GM23338 (cell line): ENCODE data around the gene AGRP. TPM values are rescaled to one million over a fixed set of nuclear protein-coding genes. Genes with fewer than 3 reads are reported as not detected.

Source experiments
- ATAC-seq: fragments of 200-7000 bp; cut with Tn5 transposase; 3 replicates; pipeline ENCODE4 v1.9.1; 2020
- DNase-seq: peaks from one replicate; pipeline ENCODE4 v3.0.0-alpha.2; 2015; ENCODE audit warnings: low spot score
- H2AFZ ChIP-seq: fragments of 200-600 bp; sonication (generic); 2 replicates; pipeline ENCODE4 v1.8.0; 2016; ENCODE audit warnings: antibody characterized with exemption, mild to moderate bottlenecking, moderate library complexity
- H3F3A ChIP-seq: fragments of 200-600 bp; sonication (generic); replicated peaks from 2 replicates; pipeline ENCODE4 v1.8.0; 2017; ENCODE audit warnings: antibody characterized with exemption, mixed run types, low read depth
- H3K27ac ChIP-seq: fragments of 200-600 bp; sonication (generic); 2 replicates; pipeline ENCODE4 v1.6.1; 2016; ENCODE audit warnings: low read depth
- H3K27me3 ChIP-seq: fragments of 200-600 bp; sonication (generic); 2 replicates; pipeline ENCODE4 v1.8.0; 2016; ENCODE audit warnings: mild to moderate bottlenecking, mixed run types, moderate library complexity; ENCODE audit not compliant: insufficient read depth
- H3K36me3 ChIP-seq: fragments of 200-600 bp; sonication (generic); 2 replicates; pipeline ENCODE4 v1.8.0; 2016; ENCODE audit warnings: mild to moderate bottlenecking; ENCODE audit not compliant: insufficient read depth
- H3K4me1 ChIP-seq: fragments of 200-600 bp; sonication (generic); 2 replicates; pipeline ENCODE4 v1.8.0; 2016; ENCODE audit warnings: mild to moderate bottlenecking, moderate library complexity; ENCODE audit not compliant: insufficient read depth
- H3K4me2 ChIP-seq: fragments of 200-600 bp; sonication (generic); 2 replicates; pipeline ENCODE4 v1.7.1; 2017; ENCODE audit warnings: mixed run types
- H3K4me3 ChIP-seq: fragments of 200-600 bp; sonication (generic); 2 replicates; pipeline ENCODE4 v1.6.1; 2016; ENCODE audit warnings: mixed run types
- H3K79me2 ChIP-seq: fragments of 200-600 bp; sonication (generic); replicated peaks from 2 replicates; pipeline ENCODE4 v1.8.0; 2017; ENCODE audit warnings: mild to moderate bottlenecking; ENCODE audit not compliant: insufficient read depth
- H3K9me2 ChIP-seq: fragments of 200-600 bp; sonication (generic); 2 replicates; pipeline ENCODE4 v1.8.0; 2017; ENCODE audit not compliant: insufficient read depth
- H4K20me1 ChIP-seq: fragments of 200-600 bp; sonication (generic); replicated peaks from 2 replicates; pipeline ENCODE4 v1.8.0; 2017; ENCODE audit warnings: mild to moderate bottlenecking; ENCODE audit not compliant: insufficient read depth
- H3K27ac Mint-ChIP-seq: 2 replicates; pipeline ENCODE4 v1.8.0; 2020; ENCODE audit warnings: inconsistent platforms, mild to moderate bottlenecking, moderate library complexity, mixed read lengths
- H3K27me3 Mint-ChIP-seq: 3 replicates; pipeline ENCODE4 v1.8.0; 2022; ENCODE audit warnings: low read depth, mild to moderate bottlenecking, moderate library complexity, mixed read lengths, inconsistent platforms; ENCODE audit not compliant: insufficient read depth, poor library complexity
- H3K36me3 Mint-ChIP-seq: 3 replicates; pipeline ENCODE4 v1.8.0; 2021; ENCODE audit warnings: low read depth, mild to moderate bottlenecking, inconsistent platforms, moderate library complexity, mixed read lengths
- H3K4me1 Mint-ChIP-seq: 3 replicates; pipeline ENCODE4 v1.8.0; 2020; ENCODE audit warnings: mild to moderate bottlenecking, inconsistent platforms, mixed read lengths
- H3K4me3 Mint-ChIP-seq: 3 replicates; pipeline ENCODE4 v1.8.0; 2021; ENCODE audit warnings: moderate library complexity, mild to moderate bottlenecking, inconsistent platforms, mixed read lengths
- H3K9me3 Mint-ChIP-seq: 3 replicates; pipeline ENCODE4 v1.8.0; 2020; ENCODE audit warnings: moderate library complexity, mild to moderate bottlenecking, inconsistent platforms, mixed read lengths
- CREB1 ChIP-seq: fragments of 250-450 bp; sonication (Bioruptor Pico); IDR thresholded peaks from 2 replicates; pipeline ENCODE4 v1.5.0; 2020; ENCODE audit warnings: low read depth, mild to moderate bottlenecking, moderate library complexity
- EZH2 ChIP-seq: fragments of 200-600 bp; sonication (generic); IDR thresholded peaks from one replicate; pipeline ENCODE4 v1.8.0; 2017; ENCODE audit warnings: antibody characterized with exemption, mild to moderate bottlenecking, low read depth; ENCODE audit not compliant: unreplicated experiment
- EZH2phosphoT487 ChIP-seq: fragments of 200-600 bp; sonication (generic); IDR thresholded peaks from one replicate; pipeline ENCODE4 v1.8.1; 2018; ENCODE audit warnings: antibody characterized with exemption; ENCODE audit not compliant: unreplicated experiment
- JUNB ChIP-seq: IDR thresholded peaks from one replicate; pipeline ENCODE4 v1.6.1; 2016; ENCODE audit warnings: antibody characterized with exemption; ENCODE audit not compliant: unreplicated experiment
- NANOG ChIP-seq: IDR thresholded peaks from 2 replicates; pipeline ENCODE4 v1.6.1; 2016; ENCODE audit warnings: antibody characterized with exemption, borderline replicate concordance
- POLR2AphosphoS5 ChIP-seq: IDR thresholded peaks from 2 replicates; pipeline ENCODE4 v1.6.1; 2016; ENCODE audit warnings: antibody characterized with exemption, low read depth
- STAT1 ChIP-seq: IDR thresholded peaks from one replicate; pipeline ENCODE4 v1.6.1; 2016; ENCODE audit warnings: antibody characterized with exemption; ENCODE audit not compliant: unreplicated experiment
- ZNF114 ChIP-seq: fragments of 250-450 bp; sonication (Bioruptor Pico); IDR thresholded peaks from 2 replicates; pipeline ENCODE4 v1.5.0; 2020; ENCODE audit warnings: mild to moderate bottlenecking, moderate library complexity
- ZNF331 ChIP-seq: fragments of 250-450 bp; sonication (Bioruptor Pico); IDR thresholded peaks from 2 replicates; pipeline ENCODE4 v1.5.0; 2020; ENCODE audit warnings: low read depth, mild to moderate bottlenecking, moderate library complexity
- ZNF462 ChIP-seq: fragments of 250-450 bp; sonication (Bioruptor Pico); IDR thresholded peaks from 2 replicates; pipeline ENCODE4 v1.5.0; 2020; ENCODE audit warnings: mild to moderate bottlenecking, moderate library complexity
- polyA plus RNA-seq: library from polyadenylated mRNA; unstranded; fragments of >200 nt; fragmentation: Nextera tagmentation; extraction: Ambion mirVana; gene quantifications from 2 replicates; pipeline ENCODE4 v1.2.1, GENCODE V29; 2016
- total RNA-seq: library from RNA; depleted of rRNA; stranded (reverse); fragments of >200 nt; shearing (Covaris generic); gene quantifications from 2 replicates; pipeline ENCODE4 v1.2.3, GENCODE V29; 2014
- TF ChIP-seq, protein P1 (sequence below), 2 experiments: fragments of 200-600 bp in 1 of 2; sonication (generic) in 1 of 2; conservative IDR thresholded peaks; 2 replicates each; pipeline versions ENCODE4 v1.5.1 to v1.6.1; 2016 to 2017; ENCODE audit warnings: antibody characterized with exemption in 2 of 2, low read depth in 2 of 2, mild to moderate bottlenecking in 2 of 2, moderate library complexity in 1 of 2
- TF ChIP-seq, protein P2 (sequence below): IDR thresholded peaks from 2 replicates; pipeline ENCODE4 v1.6.1; 2016; ENCODE audit warnings: antibody characterized with exemption
- TF ChIP-seq, protein P3 (sequence below): IDR thresholded peaks from one replicate; pipeline ENCODE4 v1.6.1; 2018; ENCODE audit warnings: antibody characterized with exemption; ENCODE audit not compliant: unreplicated experiment

AGRP gene
- total and polyA plus RNA-seq, 2 experiments from 2014 or later = not detected

- Histone ChIP-seq H2AFZ (no peak overlapping the region), H3K4me2 (no peak overlapping the region), H3K9me2 (no peaks in the 10 kb centered on the region), H3K27ac (no peak overlapping the region), H3K4me3 (no peak overlapping the region), H3K27me3 (no peaks in the 10 kb centered on the region), H3F3A (0 out of 2 replicates have a peak, but pooled peaks cover 2% of the 10 kb centered on the region), H3K4me1 (no peaks in the 10 kb centered on the region), H4K20me1 (peaks cover 12% of the 10 kb centered on the region; the same call in 1 of the 2 replicates), H3K79me2 (no peaks in the 10 kb centered on the region), H3K36me3 (no peaks in the 10 kb centered on the region)
- H3K36me3 Mint-ChIP-seq = no peaks in the 10 kb centered on the region
- ATAC-seq (no peak), DNase-seq (no peak)
- peaks cover 4% of the 10 kb centered on the region; the same call in 2 of the 3 replicates for H3K4me1 Mint-ChIP-seq
- TF ChIP-seq JUNB (no peak), ZNF114 (CRISPR knock-in tag) (no peak), POLR2AphosphoS5 (no peak), CREB1 (no peak), ZNF331 (CRISPR knock-in tag) (no peak), STAT1 (no peak), EZH2phosphoT487 (no peak), NANOG (no peak), ZNF462 (no peak), EZH2 (no peak)
- TF ChIP-seq, protein P1, sequence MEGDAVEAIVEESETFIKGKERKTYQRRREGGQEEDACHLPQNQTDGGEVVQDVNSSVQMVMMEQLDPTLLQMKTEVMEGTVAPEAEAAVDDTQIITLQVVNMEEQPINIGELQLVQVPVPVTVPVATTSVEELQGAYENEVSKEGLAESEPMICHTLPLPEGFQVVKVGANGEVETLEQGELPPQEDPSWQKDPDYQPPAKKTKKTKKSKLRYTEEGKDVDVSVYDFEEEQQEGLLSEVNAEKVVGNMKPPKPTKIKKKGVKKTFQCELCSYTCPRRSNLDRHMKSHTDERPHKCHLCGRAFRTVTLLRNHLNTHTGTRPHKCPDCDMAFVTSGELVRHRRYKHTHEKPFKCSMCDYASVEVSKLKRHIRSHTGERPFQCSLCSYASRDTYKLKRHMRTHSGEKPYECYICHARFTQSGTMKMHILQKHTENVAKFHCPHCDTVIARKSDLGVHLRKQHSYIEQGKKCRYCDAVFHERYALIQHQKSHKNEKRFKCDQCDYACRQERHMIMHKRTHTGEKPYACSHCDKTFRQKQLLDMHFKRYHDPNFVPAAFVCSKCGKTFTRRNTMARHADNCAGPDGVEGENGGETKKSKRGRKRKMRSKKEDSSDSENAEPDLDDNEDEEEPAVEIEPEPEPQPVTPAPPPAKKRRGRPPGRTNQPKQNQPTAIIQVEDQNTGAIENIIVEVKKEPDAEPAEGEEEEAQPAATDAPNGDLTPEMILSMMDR (conservative IDR thresholded peaks at IDR 0.05; ENCODE audit: low read depth in 2 of 2) = no peak
- TF ChIP-seq, protein P2, sequence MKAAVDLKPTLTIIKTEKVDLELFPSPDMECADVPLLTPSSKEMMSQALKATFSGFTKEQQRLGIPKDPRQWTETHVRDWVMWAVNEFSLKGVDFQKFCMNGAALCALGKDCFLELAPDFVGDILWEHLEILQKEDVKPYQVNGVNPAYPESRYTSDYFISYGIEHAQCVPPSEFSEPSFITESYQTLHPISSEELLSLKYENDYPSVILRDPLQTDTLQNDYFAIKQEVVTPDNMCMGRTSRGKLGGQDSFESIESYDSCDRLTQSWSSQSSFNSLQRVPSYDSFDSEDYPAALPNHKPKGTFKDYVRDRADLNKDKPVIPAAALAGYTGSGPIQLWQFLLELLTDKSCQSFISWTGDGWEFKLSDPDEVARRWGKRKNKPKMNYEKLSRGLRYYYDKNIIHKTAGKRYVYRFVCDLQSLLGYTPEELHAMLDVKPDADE = no peak
- TF ChIP-seq, protein P3, sequence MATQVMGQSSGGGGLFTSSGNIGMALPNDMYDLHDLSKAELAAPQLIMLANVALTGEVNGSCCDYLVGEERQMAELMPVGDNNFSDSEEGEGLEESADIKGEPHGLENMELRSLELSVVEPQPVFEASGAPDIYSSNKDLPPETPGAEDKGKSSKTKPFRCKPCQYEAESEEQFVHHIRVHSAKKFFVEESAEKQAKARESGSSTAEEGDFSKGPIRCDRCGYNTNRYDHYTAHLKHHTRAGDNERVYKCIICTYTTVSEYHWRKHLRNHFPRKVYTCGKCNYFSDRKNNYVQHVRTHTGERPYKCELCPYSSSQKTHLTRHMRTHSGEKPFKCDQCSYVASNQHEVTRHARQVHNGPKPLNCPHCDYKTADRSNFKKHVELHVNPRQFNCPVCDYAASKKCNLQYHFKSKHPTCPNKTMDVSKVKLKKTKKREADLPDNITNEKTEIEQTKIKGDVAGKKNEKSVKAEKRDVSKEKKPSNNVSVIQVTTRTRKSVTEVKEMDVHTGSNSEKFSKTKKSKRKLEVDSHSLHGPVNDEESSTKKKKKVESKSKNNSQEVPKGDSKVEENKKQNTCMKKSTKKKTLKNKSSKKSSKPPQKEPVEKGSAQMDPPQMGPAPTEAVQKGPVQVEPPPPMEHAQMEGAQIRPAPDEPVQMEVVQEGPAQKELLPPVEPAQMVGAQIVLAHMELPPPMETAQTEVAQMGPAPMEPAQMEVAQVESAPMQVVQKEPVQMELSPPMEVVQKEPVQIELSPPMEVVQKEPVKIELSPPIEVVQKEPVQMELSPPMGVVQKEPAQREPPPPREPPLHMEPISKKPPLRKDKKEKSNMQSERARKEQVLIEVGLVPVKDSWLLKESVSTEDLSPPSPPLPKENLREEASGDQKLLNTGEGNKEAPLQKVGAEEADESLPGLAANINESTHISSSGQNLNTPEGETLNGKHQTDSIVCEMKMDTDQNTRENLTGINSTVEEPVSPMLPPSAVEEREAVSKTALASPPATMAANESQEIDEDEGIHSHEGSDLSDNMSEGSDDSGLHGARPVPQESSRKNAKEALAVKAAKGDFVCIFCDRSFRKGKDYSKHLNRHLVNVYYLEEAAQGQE = no peak
- no peak overlapping the region for H3K27ac Mint-ChIP-seq
- no peaks in the 10 kb centered on the region for H3K9me3 Mint-ChIP-seq
- H3K27me3 Mint-ChIP-seq = peaks cover 3% of the 10 kb centered on the region
- no peak overlapping the region for H3K4me3 Mint-ChIP-seq
Measured at GRCh38 chr16:67464565-67464964, 18.8 kb downstream of the AGRP start.
